GM19397 (cell line): ENCODE data around the gene MAPKBP1.

Experiments used
- ATAC-seq: cut with Tn5 transposase; IDR thresholded peaks from one replicate; pipeline ENCODE4 v1.9.1; 2021; ENCODE audit warnings: mild to moderate bottlenecking, moderate library complexity; ENCODE audit not compliant: unreplicated experiment

Gene MAPKBP1

GRCh38 chr15:41847981-41848380, 73.7 kb downstream of the MAPKBP1 start:
- ATAC-seq, result no peak

- ATAC-seq, result no peak
These were observed 74.3 kb downstream of the MAPKBP1 start for GRCh38 chr15:41848631-41849030.

GRCh38 chr15:41849204-41849603, 74.9 kb downstream of the MAPKBP1 start:
- no peak for ATAC-seq

GRCh38 chr15:41849861-41850260, 75.6 kb downstream of the MAPKBP1 start:
- ATAC-seq, result no peak

GRCh38 chr15:41850482-41851166, 76.3 kb downstream of the MAPKBP1 start:
- no peak for ATAC-seq

GRCh38 chr15:41851167-41851523, 76.9 kb downstream of the MAPKBP1 start:
- ATAC-seq, result no peak

GRCh38 chr15:41851755-41852370, 77.6 kb downstream of the MAPKBP1 start:
- no peak for ATAC-seq

- no peak for ATAC-seq
These were observed 78.7 kb downstream of the MAPKBP1 start for GRCh38 chr15:41852736-41853590.

- no peak for ATAC-seq
These were observed 79.5 kb downstream of the MAPKBP1 start for GRCh38 chr15:41853831-41854230.

GRCh38 chr15:41854443-41854842, 80.2 kb downstream of the MAPKBP1 start:
- no peak for ATAC-seq

GRCh38 chr15:41855261-41855961, 81.1 kb downstream of the MAPKBP1 start:
- ATAC-seq, result no peak

GRCh38 chr15:41856262-41856661, 82.0 kb downstream of the MAPKBP1 start:
- ATAC-seq, result no peak

- ATAC-seq, result no peak
These were observed 82.4 kb downstream of the MAPKBP1 start for GRCh38 chr15:41856716-41857115.

GRCh38 chr15:41857316-41857715, 83.0 kb downstream of the MAPKBP1 start:
- no peak for ATAC-seq

GRCh38 chr15:41858756-41859155, 84.5 kb downstream of the MAPKBP1 start:
- ATAC-seq, result no peak

GRCh38 chr15:41860049-41860828, 86.0 kb downstream of the MAPKBP1 start:
- ATAC-seq, result no peak

- no peak for ATAC-seq
These were observed 87.6 kb downstream of the MAPKBP1 start for GRCh38 chr15:41861736-41862356.

- no peak for ATAC-seq
These were observed 88.3 kb downstream of the MAPKBP1 start for GRCh38 chr15:41862515-41863116.

- ATAC-seq, result no peak
These were observed 91.3 kb downstream of the MAPKBP1 start for GRCh38 chr15:41865490-41866055.
